ENCODE results near the gene CTSA.

Gene CTSA

GRCh38 chr20:45894797-45895196 lies 3.7 kb downstream of the CTSA start:
- TF ChIP-seq CTCF (IDR thresholded peaks at IDR 0.05): no peak

- no peak for TF ChIP-seq CTCF (IDR thresholded peaks at IDR 0.05)
These were observed 5.6 kb downstream of the CTSA start for GRCh38 chr20:45896641-45897161.

- no peak for TF ChIP-seq CTCF (IDR thresholded peaks at IDR 0.05)
These were observed 6.2 kb downstream of the CTSA start for GRCh38 chr20:45897289-45897688.

GRCh38 chr20:45897692-45898091 lies 6.6 kb downstream of the CTSA start:
- no peak for TF ChIP-seq CTCF (IDR thresholded peaks at IDR 0.05)

GRCh38 chr20:45898285-45898684 lies 7.2 kb downstream of the CTSA start:
- TF ChIP-seq CTCF (IDR thresholded peaks at IDR 0.05): no peak

- no peak for TF ChIP-seq CTCF (IDR thresholded peaks at IDR 0.05)
These were observed 8.1 kb downstream of the CTSA start for GRCh38 chr20:45899046-45899835.

- no peak for TF ChIP-seq CTCF (IDR thresholded peaks at IDR 0.05)
These were observed 11.1 kb downstream of the CTSA start for GRCh38 chr20:45902199-45902701.
